Stimulated activated CD8-positive, alpha-beta memory T cell treated with anti-CD3 and anti-CD28 coated beads, Interleukin-12 subunit alpha, Interleukin-12 subunit beta, amount 100 ng/mL, for 4 hours (primary cell): Measurements from ENCODE around the gene ESPN.

Source experiments
- DNase-seq: peaks from one replicate; pipeline ENCODE4 v3.0.0-alpha.2; 2020; ENCODE audit warnings: low read depth

ESPN gene

DNA sequence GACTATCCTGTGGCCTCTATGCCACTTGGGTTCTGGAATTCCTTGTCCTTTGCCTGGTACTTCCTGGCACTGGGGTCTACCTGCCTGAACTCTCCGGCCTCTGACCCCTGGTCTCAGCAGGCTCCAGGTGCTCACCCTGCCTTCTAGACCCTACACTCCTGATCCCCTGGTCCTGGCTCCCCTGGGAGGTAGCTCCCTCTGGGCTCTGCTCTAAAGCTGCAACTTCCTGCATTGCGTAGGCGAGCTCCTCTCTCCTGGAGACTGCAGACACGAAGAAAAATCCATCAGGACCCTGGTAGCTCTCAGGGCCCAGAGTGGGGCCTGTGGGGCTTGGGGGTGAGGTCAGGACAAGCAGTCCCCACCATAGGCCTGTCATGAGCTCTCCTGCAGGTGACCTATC is 74.7 kb downstream of the ESPN start:
- DNase-seq, result no peak

DNA sequence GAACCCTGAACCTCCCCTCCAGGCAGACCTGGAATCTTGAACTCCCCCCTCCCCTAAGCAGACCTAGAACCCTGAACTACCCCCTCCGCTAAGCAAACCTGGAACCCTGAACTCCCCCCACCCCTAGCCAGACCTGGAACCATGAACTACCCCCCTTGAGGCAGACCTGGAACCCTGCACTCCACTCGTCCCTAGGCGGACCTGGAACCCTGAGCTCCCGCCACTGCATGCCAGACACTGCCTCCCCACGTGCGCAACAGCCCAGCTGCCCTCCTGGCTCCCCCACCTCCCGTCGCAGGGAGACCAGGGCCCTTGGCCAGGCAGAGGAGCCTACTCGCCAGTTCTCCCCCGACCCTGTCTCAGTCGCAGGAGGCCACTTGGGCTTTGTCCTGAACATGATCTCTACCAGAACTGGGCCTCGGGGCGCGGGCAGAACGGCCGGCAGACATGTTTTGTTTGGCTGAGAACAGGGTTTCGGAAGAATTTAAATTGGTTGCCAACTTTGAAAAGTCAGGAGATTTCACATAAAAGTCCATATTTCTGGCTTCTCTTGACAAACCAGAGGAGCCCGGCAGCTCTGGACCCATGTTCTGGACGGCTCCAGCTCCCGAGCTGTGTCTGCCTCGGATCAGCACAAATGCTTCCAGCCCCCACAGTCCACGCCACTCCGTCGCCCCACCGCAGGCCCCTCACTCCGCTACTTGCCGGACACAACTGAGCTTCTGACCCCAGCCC is 76.1 kb downstream of the ESPN start:
- DNase-seq, result no peak

DNA sequence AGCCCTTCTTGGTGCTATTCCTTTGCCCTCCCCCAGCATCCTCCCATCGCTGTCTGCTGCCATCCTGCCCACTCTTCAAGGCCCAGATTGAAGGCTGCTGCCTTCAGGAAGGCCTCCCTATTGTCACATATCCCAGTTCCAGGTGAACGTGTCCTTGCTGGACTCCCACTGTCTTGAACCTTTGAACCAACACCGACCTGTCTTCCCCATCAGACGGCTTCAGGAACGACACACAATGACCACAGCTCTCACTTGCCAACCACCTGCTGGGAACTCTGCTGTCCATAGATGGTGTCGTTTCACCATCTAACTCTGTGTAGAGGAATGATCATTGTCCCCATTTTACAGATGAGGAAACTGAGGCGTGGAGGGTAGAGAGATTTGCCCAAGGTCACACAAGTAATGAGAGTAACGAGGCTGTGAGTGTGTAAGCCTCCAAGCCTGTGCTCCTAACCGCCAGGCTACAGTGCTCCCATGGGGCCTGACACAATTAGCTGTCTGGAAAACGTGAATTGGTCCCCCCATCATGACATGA is 76.8 kb downstream of the ESPN start:
- no peak for DNase-seq

DNA sequence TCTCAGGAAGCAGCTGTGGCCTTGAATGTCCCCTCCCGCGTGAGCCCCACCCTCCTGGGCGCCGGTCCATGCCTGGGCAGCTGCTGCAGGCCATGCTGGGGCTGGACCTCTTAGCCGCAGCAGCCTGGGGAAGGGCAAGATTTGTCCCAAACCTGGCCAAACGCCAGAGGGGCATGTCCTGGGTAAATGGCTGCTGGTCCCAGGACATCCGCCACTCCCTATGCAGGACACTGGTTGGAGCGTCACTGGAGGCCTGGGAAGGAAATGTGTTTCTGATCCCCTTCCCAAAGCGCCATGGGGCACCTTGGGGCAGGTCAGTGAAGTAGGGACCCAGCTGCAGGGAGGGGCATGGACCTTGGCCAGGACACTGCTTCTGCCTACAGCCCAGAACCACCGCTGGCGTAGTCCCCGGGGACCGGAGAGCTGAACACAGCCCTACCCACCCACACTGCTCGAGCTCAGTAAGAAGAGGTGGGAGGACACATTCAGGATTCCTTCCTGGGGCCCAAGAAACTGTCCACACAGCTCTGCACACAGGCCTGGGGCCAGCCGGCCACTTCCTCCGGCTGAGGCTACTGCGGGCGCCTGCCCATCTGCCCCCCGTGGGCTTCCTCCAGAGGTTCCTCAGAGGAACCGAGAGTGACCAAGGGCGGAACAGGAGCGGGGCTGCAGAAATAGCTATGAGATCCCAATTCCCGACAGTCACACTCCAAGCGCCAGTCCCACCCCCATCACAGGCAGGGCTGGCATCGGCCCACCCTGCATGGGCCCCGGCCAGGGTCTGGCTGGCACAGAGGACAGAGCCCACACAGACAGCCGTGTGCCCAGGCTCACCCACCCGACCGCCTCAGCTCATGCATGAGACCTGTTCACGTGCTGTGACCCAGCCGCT is 77.7 kb downstream of the ESPN start:
- DNase-seq, result no peak

DNA sequence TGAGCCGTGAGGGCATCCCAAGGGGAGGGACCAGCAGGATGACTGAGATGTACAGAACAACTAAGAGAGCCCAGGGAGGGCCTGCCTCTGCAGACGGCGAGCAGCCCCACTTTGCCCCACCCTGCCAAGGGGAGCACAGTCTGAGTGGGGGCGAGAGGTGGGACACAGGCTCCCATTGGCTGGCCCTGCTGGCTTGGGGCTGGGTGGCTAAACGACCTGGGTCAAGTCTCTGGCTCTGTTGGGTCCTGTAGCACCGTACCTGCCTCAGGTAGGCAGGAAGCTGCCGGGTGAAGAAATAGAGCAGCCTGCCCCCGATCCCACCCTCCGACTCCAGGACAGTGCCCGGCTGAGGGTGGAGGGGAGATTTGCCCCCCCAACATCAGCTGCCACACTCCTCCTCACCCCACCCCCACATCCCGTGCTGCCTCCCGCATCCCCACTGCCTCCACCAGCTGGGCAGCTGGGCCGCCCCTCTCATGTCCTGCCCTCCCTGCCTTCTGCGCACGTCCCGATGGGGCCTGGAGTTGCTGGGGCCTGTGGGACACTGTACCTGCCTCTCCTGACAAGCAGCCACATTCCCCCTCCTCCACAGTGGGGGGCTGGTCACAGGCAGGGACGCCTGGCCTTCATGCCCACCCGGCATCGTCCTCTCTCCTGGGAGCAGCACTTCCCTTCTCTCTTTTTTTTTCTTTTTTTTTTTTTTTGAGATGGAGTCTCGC is 79.5 kb downstream of the ESPN start:
- no peak for DNase-seq

DNA sequence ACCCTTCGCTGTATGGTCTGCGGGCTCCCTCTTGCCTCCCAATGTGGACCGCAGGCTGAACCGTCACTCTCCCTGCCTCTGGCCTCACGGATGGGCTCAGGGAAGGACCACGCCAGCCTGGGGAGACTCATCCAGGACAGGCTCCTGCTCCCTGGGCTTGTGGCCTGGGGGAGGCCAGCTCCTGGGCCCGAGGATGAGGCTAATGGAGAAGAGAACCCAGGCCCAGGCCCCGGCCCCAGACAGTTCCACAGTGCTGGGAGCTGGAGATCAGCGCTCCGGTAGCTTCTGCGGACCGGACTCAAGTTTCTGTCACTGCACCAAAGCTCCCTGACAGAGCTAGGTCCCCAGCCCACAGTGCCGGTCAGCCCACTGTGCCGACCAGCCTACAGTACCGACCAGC is 80.3 kb downstream of the ESPN start:
- DNase-seq, result no peak

DNA sequence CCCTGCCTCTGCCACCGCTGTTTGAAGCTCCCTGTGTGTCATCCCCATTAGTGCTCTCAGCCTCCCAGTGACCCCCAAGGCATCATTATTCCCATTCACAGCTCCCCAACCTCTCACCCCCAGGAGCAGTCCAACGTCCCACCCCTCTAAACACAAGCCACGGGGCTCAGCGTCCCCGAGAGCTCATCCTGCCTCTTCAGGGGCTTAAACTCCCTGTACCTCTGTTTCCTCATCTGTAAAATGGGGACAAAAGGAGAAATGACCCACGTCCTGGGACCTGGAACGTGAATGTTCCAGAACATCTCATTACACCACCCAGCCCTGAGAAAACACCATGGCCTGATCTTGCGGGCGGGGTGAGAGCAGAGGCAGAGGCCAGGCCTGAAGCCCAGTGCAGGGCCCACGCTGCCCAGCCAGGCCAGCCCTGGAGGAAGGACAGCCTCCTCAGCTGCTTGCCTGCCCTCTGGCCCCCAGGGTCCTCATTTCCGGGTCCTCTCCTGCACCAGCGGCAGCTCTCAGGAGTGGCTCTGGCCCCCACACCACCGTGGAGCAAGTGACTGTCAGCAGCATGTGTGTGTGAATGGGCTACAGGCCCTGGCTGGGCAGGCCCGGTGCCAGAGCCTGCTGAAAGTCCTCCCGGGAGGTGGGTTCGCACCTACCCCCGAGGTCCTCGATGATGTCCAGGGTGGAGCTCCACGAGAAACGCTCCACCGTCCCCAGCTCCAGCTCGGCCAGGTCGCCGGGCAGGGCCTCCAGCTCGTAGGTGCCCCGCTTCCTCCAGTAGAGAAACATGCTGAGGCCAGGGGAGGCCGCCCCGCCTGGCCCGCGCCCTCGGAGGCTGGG is 81.0 kb downstream of the ESPN start:
- no peak for DNase-seq

DNA sequence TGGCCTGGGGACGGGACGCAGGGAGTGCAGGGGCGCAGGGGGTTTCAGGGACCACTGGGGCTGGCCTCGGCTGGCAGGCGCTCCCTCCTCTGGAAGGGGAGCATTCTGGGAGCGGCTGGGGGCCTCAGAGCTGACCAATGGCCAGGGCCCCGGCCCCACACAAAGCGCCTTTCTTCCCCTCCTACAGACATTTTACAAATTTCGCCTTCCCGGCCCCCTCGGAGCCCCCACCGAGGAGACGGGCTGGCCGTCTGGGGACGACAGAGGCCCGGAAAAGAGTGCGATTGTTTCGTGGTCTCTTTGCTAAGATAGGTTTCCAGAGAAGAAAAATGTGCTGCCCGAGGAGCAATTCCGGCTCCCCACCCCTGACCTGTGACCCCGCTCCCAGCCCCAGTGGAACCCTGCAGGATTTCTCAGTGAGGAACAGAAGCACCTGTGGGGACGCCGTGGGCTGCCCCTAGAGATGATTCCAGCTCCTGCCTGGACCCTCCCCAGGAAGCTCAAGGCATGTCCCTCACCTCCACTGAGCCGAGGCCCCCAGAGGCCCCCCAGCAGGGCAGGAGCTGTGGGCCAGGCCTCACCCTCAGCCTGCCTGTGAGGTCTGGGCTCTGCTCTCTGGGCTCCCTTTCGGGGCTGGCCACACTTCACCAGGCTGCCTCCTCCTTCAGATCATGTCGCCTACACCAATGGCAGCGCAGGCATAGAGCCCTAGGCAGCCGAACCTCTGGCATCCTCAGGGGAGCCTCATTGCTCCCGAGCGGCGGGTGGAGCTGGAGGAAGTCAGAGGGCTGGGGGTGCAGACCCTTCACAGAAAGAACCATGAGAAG is 81.8 kb downstream of the ESPN start:
- no peak for DNase-seq

DNA sequence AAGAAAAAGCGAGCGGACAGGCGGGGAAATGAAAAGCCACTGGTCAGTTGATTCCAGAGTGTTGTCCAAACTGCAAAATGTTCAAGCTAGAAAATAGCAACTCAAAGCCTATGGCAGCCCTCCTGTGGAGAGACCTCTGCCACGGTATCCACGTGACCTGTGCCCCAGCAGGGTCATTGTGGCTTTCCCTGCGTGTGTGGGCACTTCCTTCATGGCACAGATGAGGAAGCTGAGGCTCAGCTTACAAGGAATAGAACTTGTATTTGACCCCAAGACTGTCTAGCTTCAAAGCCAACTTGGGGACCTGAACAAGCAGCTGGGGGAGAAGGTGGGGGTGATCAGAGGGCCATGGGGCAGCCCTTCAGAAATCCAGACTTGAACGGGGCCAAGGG is 82.5 kb downstream of the ESPN start:
- DNase-seq, result no peak

DNA sequence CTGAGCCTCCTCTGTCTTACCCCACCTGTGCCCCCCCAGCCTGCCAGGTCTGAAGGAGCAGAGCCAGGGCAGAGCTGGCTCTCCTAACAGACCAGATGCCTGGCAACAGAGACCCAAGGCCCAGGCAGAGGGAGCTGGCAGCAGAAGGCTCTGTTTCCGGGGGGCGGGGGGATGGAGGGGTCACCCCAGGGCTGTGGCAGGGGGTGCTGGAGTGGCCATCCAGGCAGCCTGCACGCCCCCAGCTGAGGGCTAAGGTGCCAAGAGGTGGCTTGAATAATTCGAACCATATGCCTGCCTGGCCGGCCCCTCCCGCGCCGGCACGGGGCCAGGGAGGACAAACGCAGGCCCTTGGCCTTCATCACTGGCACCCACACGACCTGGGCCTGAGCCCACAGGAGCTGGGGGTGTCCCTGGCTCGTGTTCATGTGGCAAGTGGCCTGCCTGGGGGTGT is 82.9 kb downstream of the ESPN start:
- no peak for DNase-seq

DNA sequence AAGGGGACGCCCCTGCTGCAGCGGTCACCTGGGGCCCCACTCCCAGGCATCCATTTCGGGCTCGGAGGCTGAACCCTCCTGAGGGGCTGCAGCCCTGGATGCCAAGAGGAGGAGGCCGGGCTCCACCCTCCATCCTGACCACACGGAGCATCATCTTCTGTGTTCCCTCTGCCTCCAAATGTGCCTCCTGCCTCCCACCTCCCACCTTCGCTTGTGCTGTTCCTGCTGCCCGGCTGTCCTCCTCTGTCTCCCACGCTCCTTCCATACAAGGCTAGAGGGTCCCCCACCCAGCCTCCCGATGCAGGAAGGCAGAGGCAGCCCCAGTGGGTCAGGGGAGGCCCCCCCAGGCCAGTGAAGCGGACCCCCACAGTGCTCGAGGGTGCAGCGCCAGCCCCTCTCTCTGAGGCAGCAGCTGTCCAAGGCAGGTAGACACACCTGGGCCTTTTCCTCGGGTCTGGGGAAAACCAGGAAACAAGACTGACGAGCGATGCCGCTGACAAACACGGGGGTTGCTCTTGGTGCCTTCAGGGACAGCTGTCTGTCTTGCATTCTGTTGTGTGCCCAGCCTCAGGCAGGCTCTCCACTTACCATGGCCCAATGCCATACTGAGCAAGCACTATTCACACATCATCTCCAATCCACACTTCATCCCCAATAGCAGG is 83.7 kb downstream of the ESPN start:
- no peak for DNase-seq

DNA sequence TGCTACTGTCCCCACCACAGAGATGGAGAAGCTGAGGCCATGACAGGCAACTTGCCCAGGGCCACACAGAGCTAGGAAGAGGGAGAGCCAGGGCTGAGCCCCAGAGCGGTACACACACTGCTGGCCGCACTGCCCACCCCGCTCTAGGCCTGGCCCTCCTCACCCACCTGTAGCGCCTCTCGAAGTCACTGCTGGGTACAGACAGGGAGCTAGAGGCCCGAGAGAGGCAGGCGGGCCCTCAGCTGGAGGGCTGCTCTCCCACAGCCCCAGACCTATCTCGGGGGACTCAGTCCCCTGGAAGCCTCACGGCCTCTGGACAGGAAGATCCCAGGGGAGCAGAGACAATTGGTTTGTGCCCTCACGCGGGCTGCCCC is 84.2 kb downstream of the ESPN start:
- no peak for DNase-seq

DNA sequence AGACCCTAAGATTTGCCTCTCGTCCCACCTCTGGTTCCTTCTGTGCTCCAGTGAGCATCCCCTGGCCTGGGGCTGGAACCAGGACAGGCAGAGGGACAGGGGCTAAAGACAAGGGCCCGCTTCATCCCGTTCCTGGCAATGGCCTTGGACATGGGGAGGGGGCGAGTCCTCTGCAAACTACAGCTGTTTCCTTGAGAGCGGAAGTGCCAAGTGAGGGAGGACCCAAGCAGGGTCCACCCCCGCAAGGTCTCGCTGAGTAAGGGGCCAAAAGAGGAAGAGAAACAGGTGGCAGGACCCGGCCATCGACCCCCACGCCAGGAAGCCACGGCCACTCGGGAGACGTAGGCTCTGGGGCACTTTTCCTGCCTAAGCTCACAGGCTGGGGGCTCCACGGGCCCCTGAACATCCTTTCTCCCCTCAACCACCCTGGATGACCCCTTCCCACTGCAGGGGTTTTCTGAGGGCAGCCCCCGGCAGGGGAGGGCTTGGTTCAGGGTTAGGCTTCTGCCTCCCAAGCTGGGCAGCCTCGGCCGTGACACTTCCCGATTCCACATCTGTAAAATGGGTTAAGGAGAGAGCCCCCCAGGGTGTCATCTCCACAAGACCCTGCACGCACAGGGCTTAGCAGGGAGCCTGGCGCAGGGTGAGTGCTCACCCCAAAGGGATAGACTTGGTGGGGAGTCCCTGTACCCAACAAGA is 84.8 kb downstream of the ESPN start:
- no peak for DNase-seq

DNA sequence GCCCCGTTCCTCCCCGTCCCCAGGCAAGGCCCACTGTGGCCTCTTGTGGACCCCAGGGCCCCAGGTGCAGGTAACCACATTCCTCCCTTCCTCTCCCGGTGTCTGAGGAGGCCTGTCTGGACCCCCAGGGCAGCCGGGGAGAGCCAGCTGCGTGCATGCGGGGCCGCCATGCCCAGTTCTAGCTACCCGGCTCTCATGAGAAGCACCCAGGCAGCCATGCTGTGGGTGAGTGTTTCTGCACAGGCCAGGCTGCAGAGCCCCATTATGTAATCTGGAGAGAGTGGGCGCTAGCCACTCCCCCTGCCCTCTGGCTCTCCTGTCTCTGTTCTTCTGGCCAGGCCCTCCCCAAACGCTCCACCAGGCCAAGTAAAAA is 85.3 kb downstream of the ESPN start:
- DNase-seq, result no peak

DNA sequence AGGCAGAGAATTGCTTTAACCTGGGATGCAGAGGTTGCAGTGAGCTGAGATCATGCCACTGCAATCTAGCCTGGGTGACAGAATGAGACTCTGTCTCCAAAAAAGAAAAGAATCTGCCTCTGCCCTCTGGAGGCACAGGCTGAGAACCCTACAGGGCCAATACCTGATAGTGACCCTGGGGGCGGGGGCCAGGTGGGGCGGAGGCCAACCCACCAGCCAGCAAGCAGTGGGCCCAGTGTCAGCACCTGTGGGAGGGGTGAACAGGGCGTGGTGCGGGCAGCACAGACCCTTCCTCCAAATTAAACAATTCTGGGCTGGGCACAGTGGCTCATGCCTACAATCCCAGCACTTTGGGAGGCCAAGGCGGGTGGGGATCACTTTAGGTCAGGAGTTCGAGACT is 85.9 kb downstream of the ESPN start:
- DNase-seq, result no peak
